Mesothelial cell of epicardium (in vitro differentiated cells): ENCODE results near the gene SELENOM. TPM values are rescaled to one million over a fixed set of nuclear protein-coding genes. Genes with fewer than 3 reads are reported as not detected.
"Not testable (repeated sequence)": the region's sequence is repeated elsewhere in the genome, so short reads cannot be mapped to it uniquely, and the experiment has no call there.

Experiments used
- DNase-seq, 2 experiments: peaks; one replicate each; pipeline ENCODE4 v3.0.0; 2021; ENCODE audit warnings: low spot score in 2 of 2; ENCODE audit not compliant: unreplicated experiment in 2 of 2
- H3K27ac Mint-ChIP-seq: 2 replicates; pipeline ENCODE4 v1.8.0; 2021; ENCODE audit warnings: mixed read lengths
- H3K27me3 Mint-ChIP-seq: 2 replicates; pipeline ENCODE4 v1.8.0; 2021; ENCODE audit warnings: low read depth, mixed read lengths
- H3K36me3 Mint-ChIP-seq: 2 replicates; pipeline ENCODE4 v1.8.0; 2021; ENCODE audit warnings: mixed read lengths
- H3K4me1 Mint-ChIP-seq: 2 replicates; pipeline ENCODE4 v1.8.0; 2021; ENCODE audit warnings: mixed read lengths
- H3K4me3 Mint-ChIP-seq: 2 replicates; pipeline ENCODE4 v1.8.0; 2021; ENCODE audit warnings: mild to moderate bottlenecking, moderate library complexity, mixed read lengths
- H3K9me3 Mint-ChIP-seq: 2 replicates; pipeline ENCODE4 v1.8.0; 2021; ENCODE audit warnings: mixed read lengths
- total RNA-seq: library from RNA; stranded (reverse); gene quantifications from 3 replicates; pipeline ENCODE4 v1.2.1, GENCODE V29; 2021
- TF ChIP-seq, protein P1 (sequence below): fragments of 200-600 bp; sonication (generic); IDR thresholded peaks from one replicate; pipeline ENCODE4 v1.5.0; 2021; ENCODE audit warnings: antibody characterized with exemption; ENCODE audit not compliant: unreplicated experiment

SELENOM gene
- total RNA-seq, 1 donor from 2014 or later, result 40.9 TPM

DNA sequence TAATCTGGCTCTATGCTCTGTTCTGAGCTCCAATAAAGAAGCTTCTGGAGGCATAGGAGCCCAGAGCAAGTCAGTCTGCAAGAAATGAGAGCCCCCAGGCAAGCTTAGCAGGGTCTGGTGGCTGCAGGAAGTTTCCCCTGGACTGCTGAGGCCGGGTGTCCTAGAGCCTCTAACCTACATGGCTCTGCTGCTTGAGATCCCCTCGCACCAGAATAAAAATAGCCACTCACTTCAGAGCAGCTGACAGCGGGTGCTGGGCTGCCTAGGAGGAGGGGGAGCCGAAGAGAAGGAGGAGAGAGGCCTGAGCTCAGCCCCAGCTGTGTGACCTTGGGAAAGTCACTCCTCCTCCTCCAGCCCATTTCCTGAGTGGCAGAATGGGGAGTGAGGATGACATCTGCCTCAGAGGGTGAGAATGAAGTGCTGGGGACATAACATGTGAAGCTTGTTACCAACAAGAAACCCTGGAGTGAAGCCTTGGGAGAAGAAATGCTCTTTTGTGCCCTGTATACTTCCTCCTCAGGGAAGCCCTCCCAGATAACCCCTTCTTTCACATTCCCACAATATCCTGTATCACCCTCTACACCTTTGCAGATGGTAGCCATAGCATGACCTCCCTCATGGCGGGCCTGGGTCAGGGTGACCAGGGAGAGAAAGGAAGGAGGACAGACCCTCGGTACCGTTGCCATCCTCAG, 11.8 kb upstream of the SELENOM start:
- TF ChIP-seq, protein P1, sequence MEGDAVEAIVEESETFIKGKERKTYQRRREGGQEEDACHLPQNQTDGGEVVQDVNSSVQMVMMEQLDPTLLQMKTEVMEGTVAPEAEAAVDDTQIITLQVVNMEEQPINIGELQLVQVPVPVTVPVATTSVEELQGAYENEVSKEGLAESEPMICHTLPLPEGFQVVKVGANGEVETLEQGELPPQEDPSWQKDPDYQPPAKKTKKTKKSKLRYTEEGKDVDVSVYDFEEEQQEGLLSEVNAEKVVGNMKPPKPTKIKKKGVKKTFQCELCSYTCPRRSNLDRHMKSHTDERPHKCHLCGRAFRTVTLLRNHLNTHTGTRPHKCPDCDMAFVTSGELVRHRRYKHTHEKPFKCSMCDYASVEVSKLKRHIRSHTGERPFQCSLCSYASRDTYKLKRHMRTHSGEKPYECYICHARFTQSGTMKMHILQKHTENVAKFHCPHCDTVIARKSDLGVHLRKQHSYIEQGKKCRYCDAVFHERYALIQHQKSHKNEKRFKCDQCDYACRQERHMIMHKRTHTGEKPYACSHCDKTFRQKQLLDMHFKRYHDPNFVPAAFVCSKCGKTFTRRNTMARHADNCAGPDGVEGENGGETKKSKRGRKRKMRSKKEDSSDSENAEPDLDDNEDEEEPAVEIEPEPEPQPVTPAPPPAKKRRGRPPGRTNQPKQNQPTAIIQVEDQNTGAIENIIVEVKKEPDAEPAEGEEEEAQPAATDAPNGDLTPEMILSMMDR, result no peak
- H3K36me3 Mint-ChIP-seq, result no peaks in the 10 kb centered on the region
- H3K27me3 Mint-ChIP-seq, result no peaks in the 10 kb centered on the region
- H3K9me3 Mint-ChIP-seq, result no peaks in the 10 kb centered on the region
- H3K4me3 Mint-ChIP-seq, result no peak overlapping the region
- H3K27ac Mint-ChIP-seq, result no peak overlapping the region
- DNase-seq, result no peak
- H3K4me1 Mint-ChIP-seq, result peaks cover 16% of the 10 kb centered on the region

DNA sequence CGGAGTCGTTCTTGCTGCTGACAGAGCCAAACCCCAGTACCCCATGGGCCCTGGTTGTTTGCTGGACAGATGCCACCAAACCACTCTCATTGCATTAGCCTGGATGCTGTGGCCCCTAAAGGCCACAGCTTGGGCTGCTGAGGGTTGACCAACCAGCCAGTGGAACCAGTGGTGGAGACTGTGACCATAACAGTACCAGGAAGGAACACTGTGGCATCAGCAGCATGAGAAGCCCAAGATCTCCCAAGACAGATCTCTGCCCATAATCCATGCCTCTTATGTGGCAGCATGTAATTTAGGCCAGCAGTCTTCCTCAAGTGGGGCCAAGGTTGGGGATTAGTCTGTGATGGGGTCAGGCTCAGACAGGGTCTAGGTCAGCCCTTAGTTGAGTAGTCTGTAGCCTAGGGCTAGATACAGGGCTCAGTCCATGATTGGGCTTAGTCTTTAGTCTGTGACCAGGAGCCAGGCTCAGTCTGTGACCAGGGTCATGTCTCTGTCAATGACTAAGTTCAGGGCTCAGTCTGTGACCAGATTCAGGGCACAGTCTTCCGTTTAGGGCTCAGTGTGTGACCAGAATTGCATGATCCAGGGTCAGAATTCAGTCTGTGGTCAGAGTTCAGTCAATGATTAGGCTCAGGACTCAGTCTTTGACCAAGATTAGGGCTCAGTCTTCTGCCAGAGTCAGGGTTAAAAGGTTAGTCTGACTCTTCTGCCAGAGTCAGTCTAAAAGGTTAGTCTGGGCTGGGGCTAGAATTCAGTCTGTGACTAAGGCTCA, 10.9 kb upstream of the SELENOM start:
- Mint-ChIP-seq H3K9me3 (no peaks in the 10 kb centered on the region), H3K4me1 (peaks cover 9% of the 10 kb centered on the region), H3K27ac (no peak overlapping the region), H3K36me3 (no peaks in the 10 kb centered on the region), H3K27me3 (no peaks in the 10 kb centered on the region), H3K4me3 (no peak overlapping the region)
- TF ChIP-seq, protein P1, result no peak
- DNase-seq, result no peak

DNA sequence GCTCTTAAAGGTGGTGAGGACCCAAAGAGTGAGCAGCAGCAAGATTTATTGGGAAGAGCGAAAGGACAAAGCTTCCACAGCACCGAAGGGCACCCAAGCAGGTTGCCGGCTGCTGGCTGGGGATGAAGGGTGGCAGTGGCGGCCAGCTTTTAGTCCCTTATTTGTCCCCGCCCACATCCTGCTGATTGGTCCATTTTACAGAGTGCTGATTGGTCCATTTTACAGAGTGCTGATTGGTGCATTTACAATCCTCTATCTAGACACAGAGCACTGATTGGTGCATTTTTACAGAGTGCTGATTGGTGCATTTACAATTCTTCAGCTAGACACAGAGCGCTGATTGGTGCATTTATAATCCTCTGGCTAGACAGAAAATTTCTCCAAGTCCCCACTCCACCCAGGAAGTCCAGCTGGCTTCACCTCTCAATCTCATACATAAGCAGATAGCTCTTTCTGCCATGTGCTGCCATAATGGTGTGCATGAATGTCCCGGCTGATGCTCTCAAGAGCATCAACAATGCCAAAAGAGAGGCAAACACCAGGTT, 5.3 kb upstream of the SELENOM start:
- not testable (repeated sequence) for H3K27ac Mint-ChIP-seq, H3K36me3 Mint-ChIP-seq, H3K4me3 Mint-ChIP-seq, H3K4me1 Mint-ChIP-seq, H3K27me3 Mint-ChIP-seq, DNase-seq, H3K9me3 Mint-ChIP-seq

DNA sequence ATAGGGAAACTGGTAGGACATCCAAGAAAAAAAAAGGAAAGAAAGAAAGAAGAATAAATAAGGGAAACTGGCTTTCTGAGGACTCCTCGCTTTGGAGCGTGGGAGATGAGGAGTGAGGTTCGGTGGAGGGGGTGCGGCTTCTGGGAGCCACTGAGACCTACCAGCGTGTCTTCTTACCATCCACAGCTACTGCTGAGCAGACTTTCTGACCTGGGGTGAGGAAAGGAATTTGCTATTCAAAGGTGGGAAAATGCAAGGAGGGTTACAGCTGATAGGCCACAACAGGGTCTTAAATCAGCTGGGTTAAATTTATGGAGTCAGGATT, 488 bp upstream of the SELENOM start:
- Mint-ChIP-seq H3K27me3 (peaks cover 2% of the 10 kb centered on the region), H3K9me3 (no peaks in the 10 kb centered on the region), H3K36me3 (peaks cover 2% of the 10 kb centered on the region), H3K4me3 (peak overlapping the region; percentile 71), H3K27ac (peak overlapping the region; percentile 47), H3K4me1 (peaks cover 6% of the 10 kb centered on the region)
- TF ChIP-seq, protein P1, result no peak
- no peak for DNase-seq

DNA sequence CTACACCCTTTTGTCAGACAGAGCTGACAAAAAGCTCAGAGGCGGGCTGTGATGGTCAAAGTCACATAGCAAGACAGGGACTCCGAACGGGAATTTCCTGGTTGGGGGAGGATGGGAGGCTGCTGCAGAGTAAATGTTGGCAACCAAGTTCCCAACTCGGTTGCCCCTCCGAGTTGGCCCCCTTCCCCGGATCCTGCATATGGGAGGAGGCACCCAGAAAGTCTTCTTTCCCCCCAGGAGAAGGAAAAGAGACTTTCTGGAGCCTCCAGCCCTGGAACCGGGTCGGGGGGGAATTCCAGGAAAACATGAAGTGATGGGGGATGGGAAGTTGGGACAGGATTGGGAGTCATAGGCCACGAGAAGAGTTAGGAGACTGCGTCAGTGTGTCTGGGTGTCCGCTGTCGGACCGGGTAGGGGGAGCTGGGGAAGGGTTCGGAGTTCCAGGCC, 614 bp downstream of the SELENOM start:
- H3K4me1 Mint-ChIP-seq, result peaks cover 6% of the 10 kb centered on the region
- H3K36me3 Mint-ChIP-seq, result peaks cover 4% of the 10 kb centered on the region
- peak overlapping the region; percentile 71 for H3K4me3 Mint-ChIP-seq
- no peak for DNase-seq
- no peaks in the 10 kb centered on the region for H3K9me3 Mint-ChIP-seq
- peak overlapping the region; percentile 56 for H3K27ac Mint-ChIP-seq
- TF ChIP-seq, protein P1, result no peak
- H3K27me3 Mint-ChIP-seq, result peaks cover 2% of the 10 kb centered on the region

DNA sequence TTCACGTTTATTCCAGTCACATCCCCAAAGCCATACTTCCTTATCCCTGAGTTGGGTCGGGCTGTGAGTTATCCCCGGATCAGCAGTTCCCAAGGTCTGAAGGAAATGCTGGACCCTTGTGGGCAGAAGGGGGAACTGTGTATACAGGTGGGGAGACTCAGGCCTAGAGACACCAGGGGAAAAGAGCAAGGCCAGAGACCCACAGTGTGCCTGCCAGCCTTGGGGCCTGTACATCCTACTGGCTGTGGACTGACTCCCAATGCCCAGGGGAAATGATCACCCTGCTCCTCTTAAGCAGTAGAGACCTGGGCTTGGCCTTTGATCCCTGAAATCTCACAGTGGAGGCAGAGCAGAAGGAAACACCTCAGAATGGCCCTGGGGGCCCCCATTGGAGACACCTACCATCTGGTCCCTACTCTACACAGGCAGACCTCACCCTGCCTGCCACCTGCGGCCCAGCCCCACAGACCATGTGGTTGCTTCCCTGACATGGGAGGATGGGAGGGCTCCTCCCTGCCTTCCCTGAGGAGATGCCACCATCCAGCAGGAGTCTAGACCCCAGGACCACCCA, 1.3 kb downstream of the SELENOM start:
- H3K4me1 Mint-ChIP-seq, result peaks cover 6% of the 10 kb centered on the region
- peak overlapping the region; percentile 71 for H3K4me3 Mint-ChIP-seq
- H3K9me3 Mint-ChIP-seq, result no peaks in the 10 kb centered on the region
- H3K27ac Mint-ChIP-seq, result no peak overlapping the region
- no peak for DNase-seq
- peaks cover 5% of the 10 kb centered on the region for H3K36me3 Mint-ChIP-seq
- TF ChIP-seq, protein P1, result no peak
- H3K27me3 Mint-ChIP-seq, result peaks cover 2% of the 10 kb centered on the region
